Measurements from ENCODE around the gene GALNT2.

Gene GALNT2

DNA sequence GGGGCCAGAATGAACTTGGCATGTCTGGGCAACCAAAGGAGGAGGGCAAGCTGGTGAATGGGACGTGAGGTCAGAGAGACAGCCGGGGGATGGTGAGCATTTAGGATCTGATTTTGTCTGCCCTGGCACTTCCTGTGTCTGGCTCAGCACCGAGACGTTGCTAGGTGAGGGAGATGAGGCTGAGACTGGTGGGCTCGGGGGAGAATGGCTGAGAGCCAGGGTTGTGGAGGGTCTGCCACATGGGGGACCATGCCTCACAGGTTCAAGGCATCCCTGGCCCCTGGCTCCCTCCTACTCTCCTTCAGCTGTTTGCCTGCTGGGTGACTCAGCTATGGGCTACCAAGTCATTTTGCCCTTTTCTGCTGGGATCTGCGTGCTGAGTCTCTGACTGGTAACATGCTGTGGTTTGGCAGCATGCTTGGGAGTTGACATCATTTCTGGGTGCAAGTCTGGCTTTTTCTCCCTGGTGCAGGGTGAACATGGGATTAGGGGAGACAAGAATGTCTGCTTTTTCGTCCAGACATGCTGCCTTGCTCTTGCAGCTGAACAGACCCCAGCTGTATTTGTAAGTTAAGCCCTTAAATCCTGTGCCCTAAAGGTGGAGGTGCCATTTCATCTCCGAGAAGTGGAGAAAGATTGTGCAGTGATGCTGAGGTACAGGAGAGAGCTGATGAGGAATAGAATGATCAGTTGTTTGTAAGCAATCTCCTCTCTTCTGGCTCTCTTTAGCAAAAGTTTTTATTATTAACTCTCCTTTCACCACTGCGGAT lies 17.6 kb downstream of the GALNT2 start:
- H3K4me1 ChIP-seq (ENCODE audit: insufficient read depth, low read length): peaks cover 14% of the 10 kb centered on the region
- no peak overlapping the region for H3K9ac ChIP-seq (ENCODE audit: low read depth, low read length)
- H3K9me3 ChIP-seq (ENCODE audit: control insufficient read depth, insufficient read depth, low read length): no peaks in the 10 kb centered on the region
- no peaks in the 10 kb centered on the region; the same call in 1 of the 2 replicates for H3K36me3 ChIP-seq (ENCODE audit: insufficient read depth, low read length)

DNA sequence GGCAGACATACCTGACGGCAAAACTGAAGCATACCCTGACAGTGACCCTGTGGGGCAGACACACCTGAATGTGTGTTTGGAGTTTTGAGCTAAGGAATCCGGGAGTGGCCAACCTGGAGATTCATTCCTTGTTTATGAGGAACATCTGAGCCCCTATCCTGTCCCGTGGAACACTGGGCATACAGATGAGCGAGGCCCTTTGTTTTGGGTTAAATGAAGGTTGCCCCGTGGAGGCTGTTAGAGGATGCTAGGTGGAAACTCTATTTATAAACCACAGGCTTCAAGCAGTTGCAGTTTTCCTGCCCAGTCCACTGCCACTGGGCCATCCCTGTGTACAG lies 18.1 kb downstream of the GALNT2 start:
- Histone ChIP-seq H3K4me1 (ENCODE audit: insufficient read depth, low read length) (peaks cover 14% of the 10 kb centered on the region), H3K9me3 (ENCODE audit: control insufficient read depth, insufficient read depth, low read length) (no peaks in the 10 kb centered on the region), H3K9ac (ENCODE audit: low read depth, low read length) (no peak overlapping the region), H3K36me3 (ENCODE audit: insufficient read depth, low read length) (no peaks in the 10 kb centered on the region; the same call in 1 of the 2 replicates)

DNA sequence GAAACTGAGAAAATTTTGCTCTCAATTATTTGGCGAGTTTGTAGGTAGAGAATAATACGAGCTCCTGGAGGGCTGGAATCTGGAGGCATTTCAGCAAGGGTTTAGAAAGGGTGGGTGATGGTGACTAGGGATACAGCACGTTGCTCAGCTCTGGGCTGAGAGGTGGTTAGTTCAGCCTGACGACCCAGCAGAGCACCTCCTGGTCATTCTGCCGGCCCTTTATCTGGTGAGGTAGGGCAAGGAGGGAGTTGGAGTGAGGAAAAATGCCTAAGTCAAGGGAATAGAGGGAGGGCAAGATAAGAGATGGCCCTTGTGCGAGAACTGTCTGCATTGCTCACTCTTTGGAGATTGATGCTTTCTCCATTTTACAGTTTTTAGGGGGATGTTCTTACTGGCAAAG lies 19.1 kb downstream of the GALNT2 start:
- Histone ChIP-seq H3K4me1 (ENCODE audit: insufficient read depth, low read length) (peaks cover 14% of the 10 kb centered on the region), H3K36me3 (ENCODE audit: insufficient read depth, low read length) (no peaks in the 10 kb centered on the region; the same call in 1 of the 2 replicates), H3K9ac (ENCODE audit: low read depth, low read length) (no peak overlapping the region), H3K9me3 (ENCODE audit: control insufficient read depth, insufficient read depth, low read length) (no peaks in the 10 kb centered on the region)

DNA sequence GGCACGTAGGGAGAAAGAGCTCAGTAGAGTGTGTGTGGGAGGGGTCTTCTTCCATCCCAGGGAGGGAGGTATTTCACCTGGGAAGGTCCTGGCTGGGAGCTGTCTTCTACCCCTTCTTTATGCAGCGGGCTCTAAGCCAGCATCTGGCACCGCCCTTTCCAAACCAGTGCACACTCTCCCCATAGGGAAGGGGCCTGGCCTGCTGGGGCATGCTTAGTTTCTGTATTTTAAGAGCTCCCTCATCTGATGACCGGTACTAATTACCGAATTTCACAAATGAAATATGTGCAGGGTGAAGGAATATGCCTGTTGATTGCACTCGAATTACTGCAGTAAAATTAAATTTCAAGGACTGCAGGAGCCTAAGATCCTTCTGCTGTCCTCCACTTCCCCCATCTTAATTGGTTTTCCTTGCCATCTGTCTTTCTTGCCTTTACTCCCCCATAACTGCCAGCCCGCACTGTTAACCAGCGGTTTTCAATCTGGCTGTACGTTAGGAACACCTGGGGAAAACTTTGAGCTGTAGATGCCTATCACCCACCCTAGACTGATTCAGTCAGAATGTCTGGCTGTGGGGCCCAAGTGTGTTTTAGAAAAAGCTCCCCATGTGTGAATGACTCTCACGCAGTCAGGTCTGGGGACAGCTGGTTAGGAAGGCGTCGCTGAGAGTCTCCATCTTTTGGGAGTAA lies 20.1 kb downstream of the GALNT2 start:
- no peaks in the 10 kb centered on the region for H3K9me3 ChIP-seq (ENCODE audit: control insufficient read depth, insufficient read depth, low read length)
- H3K4me1 ChIP-seq (ENCODE audit: insufficient read depth, low read length): peaks cover 14% of the 10 kb centered on the region
- H3K36me3 ChIP-seq (ENCODE audit: insufficient read depth, low read length): no peaks in the 10 kb centered on the region; the same call in 1 of the 2 replicates
- no peak overlapping the region for H3K9ac ChIP-seq (ENCODE audit: low read depth, low read length)

DNA sequence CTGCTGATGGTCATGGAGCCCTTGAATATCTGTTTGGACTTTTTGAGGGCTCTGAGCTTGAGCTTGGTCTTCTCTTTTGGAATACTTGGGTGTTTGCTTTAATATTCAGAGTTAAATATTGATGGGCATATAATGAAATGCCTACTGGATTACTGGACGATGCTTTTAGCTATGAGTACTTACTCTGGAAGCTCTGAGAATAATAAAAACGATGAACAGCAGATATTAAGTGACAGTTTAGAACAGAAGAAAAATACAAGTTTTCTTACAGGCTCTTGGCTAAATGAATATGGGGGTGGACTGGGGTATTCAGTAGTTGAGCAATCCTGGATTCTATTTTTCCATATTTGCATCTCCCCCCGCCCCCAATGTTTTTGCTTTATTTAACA lies 20.7 kb downstream of the GALNT2 start:
- Histone ChIP-seq H3K36me3 (ENCODE audit: insufficient read depth, low read length) (no peaks in the 10 kb centered on the region; the same call in 1 of the 2 replicates), H3K4me1 (ENCODE audit: insufficient read depth, low read length) (peaks cover 14% of the 10 kb centered on the region)

DNA sequence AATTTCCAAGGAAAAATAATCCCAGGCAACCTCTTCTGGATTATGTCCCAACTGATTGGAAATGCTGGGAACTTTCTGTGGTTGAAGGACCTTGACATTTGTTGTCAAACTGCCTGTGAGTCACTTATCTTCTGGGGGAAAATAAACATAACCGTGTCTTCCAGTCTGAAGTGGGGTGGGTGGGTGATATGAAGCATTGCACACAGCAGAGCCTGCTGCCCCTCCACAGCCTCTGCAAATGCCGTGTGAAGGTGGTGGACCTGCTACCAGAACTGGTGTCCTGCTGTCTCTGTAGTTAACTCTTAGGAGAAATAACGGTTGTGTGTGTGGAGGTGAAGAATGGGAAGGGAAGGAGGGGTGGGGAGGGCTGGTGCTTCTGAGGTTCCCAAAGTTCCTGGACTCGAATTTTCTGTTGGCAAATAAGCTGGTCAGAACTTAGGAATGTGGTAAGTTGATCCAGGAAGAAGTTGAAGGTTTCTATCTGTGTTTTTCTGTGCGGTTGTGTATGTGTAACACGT lies 23.2 kb downstream of the GALNT2 start:
- no peak overlapping the region for H3K9ac ChIP-seq (ENCODE audit: low read depth, low read length)
- no peaks in the 10 kb centered on the region; the same call in 1 of the 2 replicates for H3K36me3 ChIP-seq (ENCODE audit: insufficient read depth, low read length)
- no peaks in the 10 kb centered on the region for H3K9me3 ChIP-seq (ENCODE audit: control insufficient read depth, insufficient read depth, low read length)
- peaks cover 8% of the 10 kb centered on the region; the same call in 1 of the 2 replicates for H3K4me1 ChIP-seq (ENCODE audit: insufficient read depth, low read length)

More for the DNA sequence above, 20.7 kb downstream of the GALNT2 start:
- no peak overlapping the region for H3K9ac ChIP-seq (ENCODE audit: low read depth, low read length)
- no peaks in the 10 kb centered on the region for H3K9me3 ChIP-seq (ENCODE audit: control insufficient read depth, insufficient read depth, low read length)

DNA sequence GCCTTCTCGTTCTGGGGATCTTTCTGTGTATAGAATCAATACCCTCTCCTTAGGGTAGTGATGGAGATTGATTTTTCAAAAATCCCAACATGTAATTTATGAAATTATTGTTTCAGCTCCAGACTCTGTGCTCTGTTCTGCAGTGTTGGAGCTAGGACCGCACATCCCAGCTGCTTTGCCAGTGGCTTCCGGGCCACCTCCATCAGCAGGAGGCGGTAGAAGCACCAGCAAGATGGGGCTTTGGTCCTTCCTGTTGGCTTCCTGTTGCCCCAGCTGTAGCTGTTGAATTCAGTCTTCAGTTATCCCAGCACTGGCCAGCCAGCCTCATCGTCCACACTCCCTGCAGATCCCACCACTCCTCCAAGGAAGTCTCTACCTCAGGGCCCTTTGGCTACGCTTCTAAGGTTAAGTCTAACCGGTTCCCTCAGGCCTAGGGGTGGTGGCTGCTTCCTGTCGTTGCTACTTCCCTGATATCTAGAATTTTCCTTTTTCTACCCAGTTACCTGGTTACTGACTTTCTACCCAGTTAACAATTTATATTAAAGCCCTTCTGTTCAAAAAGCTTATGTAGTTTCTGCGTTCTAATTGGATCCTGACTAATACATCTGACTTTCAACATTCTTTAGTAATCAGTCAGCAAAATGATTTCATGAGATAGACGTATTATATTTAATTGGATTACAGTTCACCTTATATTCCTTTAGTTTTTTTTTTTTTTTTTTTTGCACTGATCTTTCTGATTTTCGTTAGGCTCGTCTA lies 24.6 kb downstream of the GALNT2 start:
- Histone ChIP-seq H3K9ac (ENCODE audit: low read depth, low read length) (no peak overlapping the region), H3K4me1 (ENCODE audit: insufficient read depth, low read length) (peaks cover 8% of the 10 kb centered on the region; the same call in 1 of the 2 replicates), H3K9me3 (ENCODE audit: control insufficient read depth, insufficient read depth, low read length) (no peaks in the 10 kb centered on the region), H3K36me3 (ENCODE audit: insufficient read depth, low read length) (no peaks in the 10 kb centered on the region; the same call in 1 of the 2 replicates)

DNA sequence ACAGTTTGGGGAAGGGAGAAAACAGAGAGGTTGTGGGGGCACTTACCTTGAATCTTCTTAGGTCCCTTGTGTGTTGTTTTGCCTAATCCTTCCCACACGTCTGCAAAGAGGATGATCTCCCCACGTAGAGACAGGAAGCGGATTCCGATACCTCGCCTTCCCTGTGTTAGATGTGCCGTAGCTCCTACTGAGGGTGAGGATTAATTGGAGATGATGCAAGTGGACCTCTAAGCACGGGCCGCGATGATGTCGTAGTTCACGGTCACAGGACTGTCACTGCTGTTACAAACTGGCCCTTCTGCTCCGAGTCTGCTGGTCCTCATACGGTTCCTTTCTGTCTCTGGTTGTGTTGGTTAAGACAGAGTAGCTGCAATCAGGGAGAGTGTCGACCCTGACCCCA lies 27.7 kb downstream of the GALNT2 start:
- Histone ChIP-seq H3K9me3 (ENCODE audit: control insufficient read depth, insufficient read depth, low read length) (no peaks in the 10 kb centered on the region), H3K36me3 (ENCODE audit: insufficient read depth, low read length) (no peaks in the 10 kb centered on the region; the same call in 1 of the 2 replicates), H3K4me1 (ENCODE audit: insufficient read depth, low read length) (peaks cover 8% of the 10 kb centered on the region; the same call in 1 of the 2 replicates), H3K9ac (ENCODE audit: low read depth, low read length) (no peak overlapping the region)

DNA sequence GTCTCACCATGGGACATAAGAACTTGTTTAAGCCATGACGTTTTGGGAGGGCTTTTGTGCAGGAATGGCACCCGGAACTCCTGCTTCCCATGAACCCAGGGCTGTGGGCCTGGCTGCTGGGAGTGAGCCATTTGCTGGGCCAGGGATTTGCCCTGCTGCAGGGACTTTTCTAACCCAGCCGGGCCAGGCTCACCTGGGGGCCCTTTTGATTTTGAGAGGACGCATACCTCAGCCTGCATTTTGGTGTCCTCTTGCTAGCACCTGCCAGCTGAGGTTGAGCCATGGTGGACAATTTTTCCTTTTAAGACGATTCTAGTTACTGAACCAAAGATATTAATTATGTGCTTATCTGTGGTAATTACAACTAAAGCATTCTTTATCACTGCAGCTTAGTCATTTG lies 28.9 kb downstream of the GALNT2 start:
- peaks cover 10% of the 10 kb centered on the region; the same call in 1 of the 2 replicates for H3K4me1 ChIP-seq (ENCODE audit: insufficient read depth, low read length)
- no peaks in the 10 kb centered on the region for H3K36me3 ChIP-seq (ENCODE audit: insufficient read depth, low read length)
- H3K9ac ChIP-seq (ENCODE audit: low read depth, low read length): no peak overlapping the region
- no peaks in the 10 kb centered on the region for H3K9me3 ChIP-seq (ENCODE audit: control insufficient read depth, insufficient read depth, low read length)

DNA sequence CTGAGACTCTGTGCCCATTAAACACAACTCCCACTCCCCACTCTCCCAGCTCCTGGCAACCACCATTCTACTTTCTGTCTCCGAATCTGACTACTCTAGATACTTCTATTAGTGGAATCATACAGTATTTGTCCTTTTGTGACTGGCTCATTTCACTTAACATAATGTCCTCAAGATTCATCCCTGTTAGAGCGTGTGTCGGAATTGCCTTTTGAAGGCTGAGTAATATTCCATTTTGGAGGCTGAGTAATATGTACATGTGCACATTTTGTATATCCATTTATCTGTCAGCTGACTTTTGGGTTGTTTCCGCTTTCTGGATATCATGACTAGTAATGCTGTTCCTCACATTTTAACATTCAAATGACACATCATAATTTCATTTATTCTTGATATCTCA lies 30.3 kb downstream of the GALNT2 start:
- Histone ChIP-seq H3K36me3 (ENCODE audit: insufficient read depth, low read length) (no peaks in the 10 kb centered on the region), H3K9ac (ENCODE audit: low read depth, low read length) (no peak overlapping the region), H3K4me1 (ENCODE audit: insufficient read depth, low read length) (peaks cover 24% of the 10 kb centered on the region), H3K9me3 (ENCODE audit: control insufficient read depth, insufficient read depth, low read length) (no peaks in the 10 kb centered on the region)

DNA sequence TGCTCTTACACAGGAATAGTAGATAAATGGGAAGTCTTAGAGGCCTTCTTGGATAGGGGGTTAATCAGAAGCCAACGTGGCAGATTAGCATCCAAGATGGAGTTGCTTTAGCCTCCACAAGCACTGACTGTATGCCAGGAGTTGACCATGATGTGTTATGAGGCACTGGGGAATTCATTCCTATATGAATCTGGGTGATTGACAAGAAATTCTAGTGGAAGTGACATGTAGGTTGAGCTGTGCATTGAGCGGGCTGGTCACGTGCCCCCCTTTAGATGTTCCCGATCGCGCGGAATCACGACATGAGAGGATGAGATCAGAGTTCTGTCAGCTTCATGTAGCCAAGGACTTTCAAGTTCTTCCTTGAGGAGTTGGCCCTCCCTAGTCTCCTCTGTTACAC lies 31.7 kb downstream of the GALNT2 start:
- Histone ChIP-seq H3K4me1 (ENCODE audit: insufficient read depth, low read length) (peaks cover 30% of the 10 kb centered on the region), H3K9me3 (ENCODE audit: control insufficient read depth, insufficient read depth, low read length) (no peaks in the 10 kb centered on the region), H3K36me3 (ENCODE audit: insufficient read depth, low read length) (no peaks in the 10 kb centered on the region), H3K9ac (ENCODE audit: low read depth, low read length) (no peak overlapping the region)

DNA sequence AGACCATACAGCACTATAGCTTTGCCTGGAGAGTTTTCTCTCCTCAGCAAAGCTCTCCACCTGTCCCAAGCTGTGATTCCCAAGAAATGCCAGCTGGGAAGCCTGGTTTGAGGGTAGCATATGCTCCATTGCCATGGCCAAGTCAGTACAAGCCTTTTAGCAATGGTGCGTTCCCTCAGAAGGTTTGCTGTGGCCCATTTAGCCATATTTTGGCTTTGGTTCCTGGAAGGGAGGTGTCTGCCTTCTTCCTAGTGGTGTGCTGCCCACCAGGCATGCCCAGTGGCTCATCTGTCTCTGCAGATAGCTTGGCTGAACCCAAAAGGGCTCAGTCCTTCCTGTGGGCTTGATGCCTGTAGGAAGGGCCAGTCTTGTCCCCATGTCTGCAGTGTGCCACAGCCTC lies 32.4 kb downstream of the GALNT2 start:
- Histone ChIP-seq H3K36me3 (ENCODE audit: insufficient read depth, low read length) (no peaks in the 10 kb centered on the region), H3K9ac (ENCODE audit: low read depth, low read length) (no peak overlapping the region), H3K9me3 (ENCODE audit: control insufficient read depth, insufficient read depth, low read length) (no peaks in the 10 kb centered on the region), H3K4me1 (ENCODE audit: insufficient read depth, low read length) (peaks cover 37% of the 10 kb centered on the region)

DNA sequence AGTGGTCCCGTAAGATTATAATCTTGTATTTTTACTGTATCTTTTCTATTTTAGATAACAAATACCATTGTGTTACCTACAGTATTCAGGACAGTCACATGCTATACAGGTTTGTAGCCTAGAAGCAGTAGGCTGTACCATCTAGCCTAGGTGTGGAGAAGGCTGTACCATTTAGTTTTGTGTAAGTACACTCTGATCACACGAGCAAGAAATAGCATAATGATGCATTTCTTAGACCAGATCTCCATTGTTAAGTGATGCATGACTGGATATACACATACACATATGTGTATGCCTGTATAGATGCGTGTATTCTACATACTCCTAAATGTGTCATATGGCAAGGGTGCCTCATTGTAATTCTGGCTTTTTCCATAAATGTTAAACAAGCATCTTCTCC lies 33.9 kb downstream of the GALNT2 start:
- Histone ChIP-seq H3K36me3 (ENCODE audit: insufficient read depth, low read length) (no peaks in the 10 kb centered on the region), H3K4me1 (ENCODE audit: insufficient read depth, low read length) (peaks cover 51% of the 10 kb centered on the region), H3K9ac (ENCODE audit: low read depth, low read length) (no peak overlapping the region), H3K9me3 (ENCODE audit: control insufficient read depth, insufficient read depth, low read length) (no peaks in the 10 kb centered on the region)

DNA sequence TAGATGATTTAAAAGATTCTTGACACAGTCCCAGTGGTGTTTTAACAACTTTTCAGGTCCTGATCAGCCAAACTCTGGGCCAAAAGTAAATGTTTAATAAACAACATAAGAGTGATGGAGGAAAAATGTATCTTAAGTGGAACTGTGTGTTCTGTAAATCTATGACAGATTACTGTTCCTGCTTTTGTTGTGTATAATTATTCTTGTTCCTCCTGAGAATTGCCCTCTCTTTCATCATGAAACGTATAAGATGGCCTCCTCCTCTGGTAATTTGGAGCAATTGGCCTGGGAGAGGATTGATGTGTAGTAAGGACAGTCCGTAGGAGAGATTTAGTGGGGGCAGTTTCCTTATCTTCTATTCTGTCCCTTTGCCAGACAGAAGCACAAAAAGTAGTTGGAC lies 34.5 kb downstream of the GALNT2 start:
- Histone ChIP-seq H3K36me3 (ENCODE audit: insufficient read depth, low read length) (no peaks in the 10 kb centered on the region), H3K9me3 (ENCODE audit: control insufficient read depth, insufficient read depth, low read length) (no peaks in the 10 kb centered on the region), H3K4me1 (ENCODE audit: insufficient read depth, low read length) (peaks cover 55% of the 10 kb centered on the region), H3K9ac (ENCODE audit: low read depth, low read length) (no peak overlapping the region)
